NT2/D1 (cell line): ENCODE measurements around the gene CACNA1A.
"Not testable (repeated sequence)": the region's sequence is repeated elsewhere in the genome, so short reads cannot be mapped to it uniquely, and the experiment has no call there.

ENCODE experiments used
- DNase-seq: peaks from one replicate; pipeline ENCODE4 v3.0.0-alpha.2; 2011; ENCODE audit warnings: low read depth, low spot score
- H3K27me3 ChIP-seq: 2 replicates; pipeline ENCODE4 v1.6.0; 2011; ENCODE audit warnings: mild to moderate bottlenecking; ENCODE audit not compliant: insufficient read length, insufficient read depth
- H3K36me3 ChIP-seq: 2 replicates; pipeline ENCODE4 v1.6.1; 2011; ENCODE audit warnings: mild to moderate bottlenecking, low read length, mixed read lengths; ENCODE audit not compliant: insufficient read depth, insufficient read length
- H3K4me1 ChIP-seq: 2 replicates; pipeline ENCODE4 v1.5.1; 2011; ENCODE audit not compliant: insufficient read depth, insufficient read length
- H3K4me3 ChIP-seq: 2 replicates; pipeline ENCODE4 v1.5.1; 2011; ENCODE audit warnings: low read depth; ENCODE audit not compliant: insufficient read length
- H3K9ac ChIP-seq: 2 replicates; pipeline ENCODE4 v1.6.0; 2011; ENCODE audit warnings: low read depth; ENCODE audit not compliant: insufficient read length
- H3K9me3 ChIP-seq: 2 replicates; pipeline ENCODE4 v1.5.1; 2011; ENCODE audit warnings: mild to moderate bottlenecking, low read length; ENCODE audit not compliant: insufficient read depth
- SUZ12 ChIP-seq: IDR thresholded peaks from 2 replicates; pipeline ENCODE4 v1.6.1; 2011; ENCODE audit not compliant: insufficient read length, insufficient read depth; ENCODE audit errors: extremely low read depth
- YY1 ChIP-seq: IDR thresholded peaks from 2 replicates; pipeline ENCODE4 v1.6.1; 2011; ENCODE audit not compliant: insufficient read length, insufficient read depth
- ZNF274 ChIP-seq: IDR thresholded peaks from 2 replicates; pipeline ENCODE4 v1.6.1; 2011; ENCODE audit warnings: mild to moderate bottlenecking, low read depth, low read length

CACNA1A gene

GRCh38 chr19:13169769-13170168 lies 336.5 kb downstream of the CACNA1A start:
- Histone ChIP-seq H3K36me3 (no peaks in the 10 kb centered on the region), H3K9me3 (no peaks in the 10 kb centered on the region), H3K4me3 (no peak overlapping the region), H3K9ac (no peak overlapping the region), H3K4me1 (peaks cover 22% of the 10 kb centered on the region), H3K27me3 (no peaks in the 10 kb centered on the region)
- no peak for DNase-seq
- TF ChIP-seq ZNF274 = no peak
- no peak for TF ChIP-seq YY1
- TF ChIP-seq SUZ12 = no peak

GRCh38 chr19:13166151-13166550 lies 340.1 kb downstream of the CACNA1A start:
- not testable (repeated sequence) for H3K9ac ChIP-seq, H3K4me3 ChIP-seq, DNase-seq, H3K36me3 ChIP-seq, H3K9me3 ChIP-seq, H3K27me3 ChIP-seq
- H3K4me1 ChIP-seq = peaks cover 18% of the 10 kb centered on the region

- Histone ChIP-seq H3K4me1 (peaks cover 19% of the 10 kb centered on the region), H3K9ac (peak overlapping the region; percentile 79)
These were observed 340.9 kb downstream of the CACNA1A start for GRCh38 chr19:13165162-13165997.

GRCh38 chr19:13164343-13165161 lies 341.7 kb downstream of the CACNA1A start:
- peak overlapping the region; percentile 57 for H3K4me3 ChIP-seq
- peak overlapping the region; percentile 97 for H3K9ac ChIP-seq
- H3K36me3 ChIP-seq = no peaks in the 10 kb centered on the region
- H3K9me3 ChIP-seq = no peaks in the 10 kb centered on the region
- no peaks in the 10 kb centered on the region for H3K27me3 ChIP-seq
- TF ChIP-seq YY1 (no peak), ZNF274 (no peak)
- DNase-seq = peak; percentile 98
- H3K4me1 ChIP-seq = peaks cover 17% of the 10 kb centered on the region

More at GRCh38 chr19:13165162-13165997, 340.9 kb downstream of the CACNA1A start:
- no peaks in the 10 kb centered on the region for H3K9me3 ChIP-seq
- no peak overlapping the region for H3K4me3 ChIP-seq
- H3K27me3 ChIP-seq = no peaks in the 10 kb centered on the region
- peak; percentile 51 for DNase-seq
- TF ChIP-seq ZNF274 (no peak), SUZ12 (no peak), YY1 (no peak)
- H3K36me3 ChIP-seq = no peaks in the 10 kb centered on the region

GRCh38 chr19:13163609-13164342 lies 342.5 kb downstream of the CACNA1A start:
- Histone ChIP-seq H3K4me3 (peak overlapping the region; percentile 57), H3K36me3 (no peaks in the 10 kb centered on the region), H3K9me3 (no peaks in the 10 kb centered on the region), H3K27me3 (no peaks in the 10 kb centered on the region), H3K4me1 (peaks cover 17% of the 10 kb centered on the region), H3K9ac (peak overlapping the region; percentile 97)
- no peak for TF ChIP-seq ZNF274
- TF ChIP-seq YY1 = no peak
- TF ChIP-seq SUZ12 = no peak
- peak; percentile 92 for DNase-seq

- H3K4me1 ChIP-seq = peaks cover 17% of the 10 kb centered on the region
These were observed 343.3 kb downstream of the CACNA1A start for GRCh38 chr19:13162724-13163608.

More at GRCh38 chr19:13162724-13163608, 343.3 kb downstream of the CACNA1A start:
- no peaks in the 10 kb centered on the region for H3K9me3 ChIP-seq
- peak overlapping the region; percentile 57 for H3K4me3 ChIP-seq
- H3K36me3 ChIP-seq = no peaks in the 10 kb centered on the region
- TF ChIP-seq SUZ12 = no peak
- no peak for TF ChIP-seq ZNF274
- TF ChIP-seq YY1 = no peak
- no peaks in the 10 kb centered on the region for H3K27me3 ChIP-seq
- peak; percentile 96 for DNase-seq
- H3K9ac ChIP-seq = peak overlapping the region; percentile 97
